GM19240 (cell line): Measurements from ENCODE around the gene FRMPD3.

Experiments used
- DNase-seq: peaks from one replicate; pipeline ENCODE4 v3.0.0; 2011; ENCODE audit warnings: low spot score; ENCODE audit not compliant: insufficient read length

FRMPD3 gene

GRCh38 chrX:107480272-107480671 is 30.8 kb downstream of the FRMPD3 start:
- DNase-seq: no peak

- no peak for DNase-seq
Measured at GRCh38 chrX:107482046-107482445, 32.6 kb downstream of the FRMPD3 start.

- no peak for DNase-seq
Measured at GRCh38 chrX:107484002-107484726, 34.7 kb downstream of the FRMPD3 start.

GRCh38 chrX:107485013-107485412 is 35.6 kb downstream of the FRMPD3 start:
- no peak for DNase-seq

- DNase-seq: no peak
Measured at GRCh38 chrX:107493141-107493540, 43.7 kb downstream of the FRMPD3 start.

- no peak for DNase-seq
Measured at GRCh38 chrX:107496786-107497185, 47.3 kb downstream of the FRMPD3 start.
